WTC11 (cell line): ENCODE data around the gene ARIH2. TPM values are rescaled to one million over a fixed set of nuclear protein-coding genes. Genes with fewer than 3 reads are reported as not detected.

ENCODE experiments used
- CBFB ChIP-seq: sonication (generic); formaldehyde crosslinking; IDR thresholded peaks from 2 replicates; pipeline ENCODE4 v1.8.1; 2022; ENCODE audit warnings: mild to moderate bottlenecking, low read depth, missing genetic modification reagents
- CREM ChIP-seq: sonication (generic); formaldehyde crosslinking; IDR thresholded peaks from 2 replicates; pipeline ENCODE4 v1.8.1; 2022; ENCODE audit warnings: mild to moderate bottlenecking, missing genetic modification reagents, moderate library complexity
- ELF4 ChIP-seq: sonication (generic); formaldehyde crosslinking; IDR thresholded peaks from 2 replicates; pipeline ENCODE4 v1.8.1; 2022; ENCODE audit warnings: low read depth, mild to moderate bottlenecking, moderate library complexity, missing genetic modification reagents
- GRHL2 ChIP-seq: fragments of 250-450 bp; sonication (Bioruptor Pico); IDR thresholded peaks from 2 replicates; pipeline ENCODE4 v1.8.0; 2022; ENCODE audit warnings: mild to moderate bottlenecking, moderate library complexity; ENCODE audit not compliant: insufficient replicate concordance, severe bottlenecking
- GTF2I ChIP-seq: fragments of 250-450 bp; sonication (Bioruptor Pico); conservative IDR thresholded peaks from 2 replicates; pipeline ENCODE4 v1.4.0; 2021; ENCODE audit warnings: mild to moderate bottlenecking
- IRF2 ChIP-seq: sonication (generic); formaldehyde crosslinking; IDR thresholded peaks from 2 replicates; pipeline ENCODE4 v1.8.0; 2022; ENCODE audit warnings: low read depth, missing genetic modification reagents, borderline replicate concordance
- JUN ChIP-seq: sonication (generic); formaldehyde crosslinking; IDR thresholded peaks from 2 replicates; pipeline ENCODE4 v1.8.0; 2023; ENCODE audit warnings: mild to moderate bottlenecking, missing genetic modification reagents
- MXD4 ChIP-seq: fragments of 250-450 bp; sonication (Bioruptor Pico); IDR thresholded peaks from 2 replicates; pipeline ENCODE4 v1.8.0; 2021; ENCODE audit warnings: mild to moderate bottlenecking, moderate library complexity, borderline replicate concordance
- MYBL2 ChIP-seq: sonication (generic); formaldehyde crosslinking; IDR thresholded peaks from 2 replicates; pipeline ENCODE4 v1.8.1; 2023; ENCODE audit warnings: mild to moderate bottlenecking, moderate library complexity, missing genetic modification reagents
- NFE2L1 ChIP-seq: sonication (generic); formaldehyde crosslinking; IDR thresholded peaks from 2 replicates; pipeline ENCODE4 v1.8.1; 2023; ENCODE audit warnings: missing genetic modification reagents
- NR1H2 ChIP-seq: sonication (generic); formaldehyde crosslinking; IDR thresholded peaks from 2 replicates; pipeline ENCODE4 v1.9.0; 2021; ENCODE audit warnings: mild to moderate bottlenecking, moderate library complexity, missing genetic modification reagents
- RORB ChIP-seq: fragments of 250-450 bp; sonication (Bioruptor Pico); IDR thresholded peaks from 2 replicates; pipeline ENCODE4 v1.9.0; 2021; ENCODE audit warnings: mild to moderate bottlenecking
- SOX15 ChIP-seq: fragments of 250-450 bp; sonication (Bioruptor Pico); IDR thresholded peaks from 2 replicates; pipeline ENCODE4 v1.9.0; 2021; ENCODE audit warnings: mild to moderate bottlenecking
- TEAD1 ChIP-seq: sonication (generic); formaldehyde crosslinking; IDR thresholded peaks from 2 replicates; pipeline ENCODE4 v1.8.0; 2022; ENCODE audit warnings: mild to moderate bottlenecking, missing genetic modification reagents
- TP53 ChIP-seq: sonication (generic); formaldehyde crosslinking; IDR thresholded peaks from 2 replicates; pipeline ENCODE4 v1.8.1; 2023; ENCODE audit warnings: mild to moderate bottlenecking, missing genetic modification reagents
- ZBTB21 ChIP-seq: sonication (generic); formaldehyde crosslinking; IDR thresholded peaks from 2 replicates; pipeline ENCODE4 v1.8.1; 2023; ENCODE audit warnings: mild to moderate bottlenecking, missing genetic modification reagents, borderline replicate concordance
- ZMAT4 ChIP-seq: fragments of 250-450 bp; sonication (Bioruptor Pico); IDR thresholded peaks from 2 replicates; pipeline ENCODE4 v1.9.0; 2021; ENCODE audit warnings: mild to moderate bottlenecking
- ZNF138 ChIP-seq: sonication (generic); formaldehyde crosslinking; conservative IDR thresholded peaks from 2 replicates; pipeline ENCODE4 v1.8.1; 2022; ENCODE audit warnings: mild to moderate bottlenecking, moderate library complexity, missing genetic modification reagents
- ZNF219 ChIP-seq: sonication (generic); formaldehyde crosslinking; IDR thresholded peaks from 2 replicates; pipeline ENCODE4 v1.8.0; 2023; ENCODE audit warnings: missing genetic modification reagents, mild to moderate bottlenecking, borderline replicate concordance
- ZNF232 ChIP-seq: sonication (generic); formaldehyde crosslinking; IDR thresholded peaks from 2 replicates; pipeline ENCODE4 v1.8.0; 2022; ENCODE audit warnings: mild to moderate bottlenecking, missing genetic modification reagents
- ZNF263 ChIP-seq: sonication (generic); formaldehyde crosslinking; IDR thresholded peaks from 2 replicates; pipeline ENCODE4 v1.8.1; 2022; ENCODE audit warnings: low read depth, mild to moderate bottlenecking, moderate library complexity, missing genetic modification reagents
- ZNF396 ChIP-seq: fragments of 250-450 bp; sonication (Bioruptor Pico); IDR thresholded peaks from 2 replicates; pipeline ENCODE4 v1.8.0; 2021; ENCODE audit warnings: mild to moderate bottlenecking, moderate library complexity, borderline replicate concordance
- ZNF423 ChIP-seq: fragments of 250-450 bp; sonication (Bioruptor Pico); IDR thresholded peaks from 2 replicates; pipeline ENCODE4 v2.1.2; 2022; ENCODE audit warnings: mild to moderate bottlenecking, moderate library complexity
- ZNF425 ChIP-seq: fragments of 250-450 bp; sonication (Bioruptor Pico); conservative IDR thresholded peaks from 2 replicates; pipeline ENCODE4 v1.9.0; 2021; ENCODE audit warnings: mild to moderate bottlenecking
- total RNA-seq: library from RNA; stranded (reverse); gene quantifications from 3 replicates; pipeline ENCODE4 v1.2.3, GENCODE V29; 2021
- TF ChIP-seq, protein P1 (sequence below): fragments of 250-450 bp; sonication (Bioruptor Pico); IDR thresholded peaks from 2 replicates; pipeline ENCODE4 v1.8.0; 2021; ENCODE audit warnings: mild to moderate bottlenecking
- TF ChIP-seq, protein P2 (sequence below): sonication (generic); formaldehyde crosslinking; IDR thresholded peaks from 2 replicates; pipeline ENCODE4 v1.8.1; 2023; ENCODE audit warnings: mild to moderate bottlenecking, missing genetic modification reagents
- TF ChIP-seq, protein P3 (sequence below): sonication (generic); formaldehyde crosslinking; IDR thresholded peaks from 2 replicates; pipeline ENCODE4 v1.8.1; 2023; ENCODE audit warnings: mild to moderate bottlenecking, missing genetic modification reagents, moderate library complexity
- TF ChIP-seq, protein P4 (sequence below): fragments of 200-600 bp; IDR thresholded peaks from 2 replicates; pipeline ENCODE4 v1.8.0; 2022; ENCODE audit warnings: antibody characterized with exemption
- TF ChIP-seq, protein P5 (sequence below): fragments of 250-450 bp; sonication (Bioruptor Pico); IDR thresholded peaks from 2 replicates; pipeline ENCODE4 v1.9.0; 2021; ENCODE audit warnings: mild to moderate bottlenecking

Gene ARIH2
- total RNA-seq, 1 experiment from 2014 or later: 134 TPM

DNA sequence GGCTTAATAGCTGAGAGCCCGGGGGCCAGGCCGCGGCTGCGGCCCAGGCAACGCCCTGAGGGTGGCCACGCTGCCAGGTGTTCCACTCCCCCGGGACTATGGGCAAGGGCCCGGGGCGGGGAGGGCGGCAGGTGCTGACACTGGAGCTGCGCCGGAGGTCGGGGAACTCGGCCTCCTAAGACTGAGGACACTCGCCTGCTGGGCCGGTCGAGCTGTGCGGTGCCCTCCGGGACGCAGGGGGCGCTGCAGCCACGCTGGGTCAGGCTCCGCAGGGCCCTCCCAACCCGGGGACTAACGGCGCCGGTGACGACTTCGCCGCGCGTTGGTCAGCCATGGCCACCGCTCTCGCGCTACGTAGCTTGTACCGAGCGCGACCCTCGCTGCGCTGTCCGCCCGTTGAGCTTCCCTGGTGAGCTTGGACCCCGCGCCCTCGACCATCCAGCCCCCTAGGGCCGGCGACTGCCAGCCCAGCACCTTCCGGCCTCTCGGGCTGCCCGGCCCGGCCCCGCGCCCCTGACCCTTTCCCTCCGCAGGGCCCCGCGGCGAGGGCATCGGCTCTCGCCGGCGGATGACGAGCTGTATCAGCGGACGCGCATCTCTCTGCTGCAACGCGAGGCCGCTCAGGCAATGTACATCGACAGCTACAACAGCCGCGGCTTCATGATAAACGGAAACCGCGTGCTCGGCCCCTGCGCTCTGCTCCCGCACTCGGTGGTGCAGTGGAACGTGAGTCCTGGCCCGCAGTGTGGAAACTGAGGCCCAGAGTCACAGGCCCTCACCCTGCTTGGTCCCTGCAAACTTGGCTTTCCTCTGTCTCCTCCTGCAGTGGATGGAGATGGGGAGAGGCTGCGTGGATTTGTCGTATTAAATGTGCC is 103.4 kb downstream of the ARIH2 start, which contains the start of gene NDUFAF3 (continued):
- TF ChIP-seq SOX15 (CRISPR knock-in tag) (no peak), MXD4 (CRISPR knock-in tag) (no peak), IRF2 (no peak), ZNF138 (CRISPR knock-in tag) (no peak), TP53 (CRISPR knock-in tag) (no peak; the same call in 1 of the 2 replicates), MYBL2 (peak; percentile 95), ZNF219 (CRISPR knock-in tag) (no peak), ZNF263 (CRISPR knock-in tag) (no peak), ZNF423 (CRISPR knock-in tag) (peak; percentile 63), ZNF425 (no peak), GRHL2 (CRISPR knock-in tag) (no peak), ZNF232 (CRISPR knock-in tag) (peak; percentile 39; the same call in 1 of the 2 replicates), RORB (CRISPR knock-in tag) (no peak), ZBTB21 (CRISPR knock-in tag) (no peak; the same call in 1 of the 2 replicates), TEAD1 (peak; percentile 88; the same call in 1 of the 2 replicates), GTF2I (CRISPR knock-in tag) (no peak), CREM (CRISPR knock-in tag) (peak; percentile 84; the same call in 1 of the 2 replicates), NR1H2 (no peak), ZNF396 (CRISPR knock-in tag) (no peak), NFE2L1 (CRISPR knock-in tag) (0 out of 2 replicates have a peak, but pooled peaks have one; percentile 72), ELF4 (CRISPR knock-in tag) (0 out of 2 replicates have a peak, but pooled peaks have one; percentile 11), JUN (CRISPR knock-in tag) (no peak), ZMAT4 (no peak), CBFB (CRISPR knock-in tag) (no peak)
- TF ChIP-seq, protein P1, sequence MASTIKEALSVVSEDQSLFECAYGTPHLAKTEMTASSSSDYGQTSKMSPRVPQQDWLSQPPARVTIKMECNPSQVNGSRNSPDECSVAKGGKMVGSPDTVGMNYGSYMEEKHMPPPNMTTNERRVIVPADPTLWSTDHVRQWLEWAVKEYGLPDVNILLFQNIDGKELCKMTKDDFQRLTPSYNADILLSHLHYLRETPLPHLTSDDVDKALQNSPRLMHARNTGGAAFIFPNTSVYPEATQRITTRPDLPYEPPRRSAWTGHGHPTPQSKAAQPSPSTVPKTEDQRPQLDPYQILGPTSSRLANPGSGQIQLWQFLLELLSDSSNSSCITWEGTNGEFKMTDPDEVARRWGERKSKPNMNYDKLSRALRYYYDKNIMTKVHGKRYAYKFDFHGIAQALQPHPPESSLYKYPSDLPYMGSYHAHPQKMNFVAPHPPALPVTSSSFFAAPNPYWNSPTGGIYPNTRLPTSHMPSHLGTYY: no peak
- TF ChIP-seq, protein P2, sequence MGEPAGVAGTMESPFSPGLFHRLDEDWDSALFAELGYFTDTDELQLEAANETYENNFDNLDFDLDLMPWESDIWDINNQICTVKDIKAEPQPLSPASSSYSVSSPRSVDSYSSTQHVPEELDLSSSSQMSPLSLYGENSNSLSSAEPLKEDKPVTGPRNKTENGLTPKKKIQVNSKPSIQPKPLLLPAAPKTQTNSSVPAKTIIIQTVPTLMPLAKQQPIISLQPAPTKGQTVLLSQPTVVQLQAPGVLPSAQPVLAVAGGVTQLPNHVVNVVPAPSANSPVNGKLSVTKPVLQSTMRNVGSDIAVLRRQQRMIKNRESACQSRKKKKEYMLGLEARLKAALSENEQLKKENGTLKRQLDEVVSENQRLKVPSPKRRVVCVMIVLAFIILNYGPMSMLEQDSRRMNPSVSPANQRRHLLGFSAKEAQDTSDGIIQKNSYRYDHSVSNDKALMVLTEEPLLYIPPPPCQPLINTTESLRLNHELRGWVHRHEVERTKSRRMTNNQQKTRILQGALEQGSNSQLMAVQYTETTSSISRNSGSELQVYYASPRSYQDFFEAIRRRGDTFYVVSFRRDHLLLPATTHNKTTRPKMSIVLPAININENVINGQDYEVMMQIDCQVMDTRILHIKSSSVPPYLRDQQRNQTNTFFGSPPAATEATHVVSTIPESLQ (CRISPR knock-in tag): no peak
- TF ChIP-seq, protein P3, sequence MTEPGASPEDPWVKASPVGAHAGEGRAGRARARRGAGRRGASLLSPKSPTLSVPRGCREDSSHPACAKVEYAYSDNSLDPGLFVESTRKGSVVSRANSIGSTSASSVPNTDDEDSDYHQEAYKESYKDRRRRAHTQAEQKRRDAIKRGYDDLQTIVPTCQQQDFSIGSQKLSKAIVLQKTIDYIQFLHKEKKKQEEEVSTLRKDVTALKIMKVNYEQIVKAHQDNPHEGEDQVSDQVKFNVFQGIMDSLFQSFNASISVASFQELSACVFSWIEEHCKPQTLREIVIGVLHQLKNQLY: no peak; the same call in 1 of the 2 replicates
- TF ChIP-seq, protein P4, sequence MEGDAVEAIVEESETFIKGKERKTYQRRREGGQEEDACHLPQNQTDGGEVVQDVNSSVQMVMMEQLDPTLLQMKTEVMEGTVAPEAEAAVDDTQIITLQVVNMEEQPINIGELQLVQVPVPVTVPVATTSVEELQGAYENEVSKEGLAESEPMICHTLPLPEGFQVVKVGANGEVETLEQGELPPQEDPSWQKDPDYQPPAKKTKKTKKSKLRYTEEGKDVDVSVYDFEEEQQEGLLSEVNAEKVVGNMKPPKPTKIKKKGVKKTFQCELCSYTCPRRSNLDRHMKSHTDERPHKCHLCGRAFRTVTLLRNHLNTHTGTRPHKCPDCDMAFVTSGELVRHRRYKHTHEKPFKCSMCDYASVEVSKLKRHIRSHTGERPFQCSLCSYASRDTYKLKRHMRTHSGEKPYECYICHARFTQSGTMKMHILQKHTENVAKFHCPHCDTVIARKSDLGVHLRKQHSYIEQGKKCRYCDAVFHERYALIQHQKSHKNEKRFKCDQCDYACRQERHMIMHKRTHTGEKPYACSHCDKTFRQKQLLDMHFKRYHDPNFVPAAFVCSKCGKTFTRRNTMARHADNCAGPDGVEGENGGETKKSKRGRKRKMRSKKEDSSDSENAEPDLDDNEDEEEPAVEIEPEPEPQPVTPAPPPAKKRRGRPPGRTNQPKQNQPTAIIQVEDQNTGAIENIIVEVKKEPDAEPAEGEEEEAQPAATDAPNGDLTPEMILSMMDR: peak; percentile 88
- TF ChIP-seq, protein P5, sequence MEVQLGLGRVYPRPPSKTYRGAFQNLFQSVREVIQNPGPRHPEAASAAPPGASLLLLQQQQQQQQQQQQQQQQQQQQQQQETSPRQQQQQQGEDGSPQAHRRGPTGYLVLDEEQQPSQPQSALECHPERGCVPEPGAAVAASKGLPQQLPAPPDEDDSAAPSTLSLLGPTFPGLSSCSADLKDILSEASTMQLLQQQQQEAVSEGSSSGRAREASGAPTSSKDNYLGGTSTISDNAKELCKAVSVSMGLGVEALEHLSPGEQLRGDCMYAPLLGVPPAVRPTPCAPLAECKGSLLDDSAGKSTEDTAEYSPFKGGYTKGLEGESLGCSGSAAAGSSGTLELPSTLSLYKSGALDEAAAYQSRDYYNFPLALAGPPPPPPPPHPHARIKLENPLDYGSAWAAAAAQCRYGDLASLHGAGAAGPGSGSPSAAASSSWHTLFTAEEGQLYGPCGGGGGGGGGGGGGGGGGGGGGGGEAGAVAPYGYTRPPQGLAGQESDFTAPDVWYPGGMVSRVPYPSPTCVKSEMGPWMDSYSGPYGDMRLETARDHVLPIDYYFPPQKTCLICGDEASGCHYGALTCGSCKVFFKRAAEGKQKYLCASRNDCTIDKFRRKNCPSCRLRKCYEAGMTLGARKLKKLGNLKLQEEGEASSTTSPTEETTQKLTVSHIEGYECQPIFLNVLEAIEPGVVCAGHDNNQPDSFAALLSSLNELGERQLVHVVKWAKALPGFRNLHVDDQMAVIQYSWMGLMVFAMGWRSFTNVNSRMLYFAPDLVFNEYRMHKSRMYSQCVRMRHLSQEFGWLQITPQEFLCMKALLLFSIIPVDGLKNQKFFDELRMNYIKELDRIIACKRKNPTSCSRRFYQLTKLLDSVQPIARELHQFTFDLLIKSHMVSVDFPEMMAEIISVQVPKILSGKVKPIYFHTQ (CRISPR knock-in tag): no peak
